ENCODE data around the gene F2RL1. TPM values are rescaled to one million over a fixed set of nuclear protein-coding genes. Genes with fewer than 3 reads are reported as not detected.
A peak's percentile ranks its signal among the peaks of the same experiment; 100 is the strongest.

F2RL1 gene
- total and polyA plus RNA-seq, 4 donors: 3.8 to 19.2 (median 5.4) TPM

GRCh38 chr5:76831110-76831452, 12.3 kb downstream of the F2RL1 start:
- WGBS, 2 donors: 31 to 51% methylated on average over 2 of the region's 2 CpGs
- no peaks in the 10 kb centered on the region for H3K9me3 ChIP-seq (ENCODE audit: control insufficient read depth in 4 of 4, insufficient read depth in 3 of 4, low read length in 3 of 4)
- H3K27me3 ChIP-seq (ENCODE audit: control insufficient read depth in 3 of 3, insufficient read depth in 3 of 3, low read length in 2 of 3): no peaks in the 10 kb centered on the region
- H3K4me1 ChIP-seq (ENCODE audit: control insufficient read depth in 5 of 5, insufficient read depth in 5 of 5, low read length in 5 of 5): peaks cover 0 to 2% (median 0%) of the 10 kb centered on the region in 5 donors
- no peak for TF ChIP-seq CTCF (IDR thresholded peaks at IDR 0.05; ENCODE audit: control extremely low read depth, extremely low read depth)
- no peak overlapping the region for H3K4me3 ChIP-seq
- H3K27ac ChIP-seq (ENCODE audit: low read depth in 1 of 2, low read length in 1 of 2): no peak overlapping the region
- H3K36me3 ChIP-seq (ENCODE audit: control insufficient read depth in 4 of 4, insufficient read depth in 4 of 4, low read length in 4 of 4): no peaks in the 10 kb centered on the region
- peak in 1 of 3 donors; percentile 15 for DNase-seq
- no peak overlapping the region for H3K9ac ChIP-seq (ENCODE audit: insufficient read depth in 1 of 2, low read length in 2 of 2)
- no peak for ATAC-seq (ENCODE audit: insufficient read depth, low FRiP score)

GRCh38 chr5:76836181-76836580, 17.4 kb downstream of the F2RL1 start:
- Histone ChIP-seq H3K36me3 (ENCODE audit: control insufficient read depth in 4 of 4, insufficient read depth in 4 of 4, low read length in 4 of 4) (no peaks in the 10 kb centered on the region), H3K27ac (ENCODE audit: low read depth in 1 of 2, low read length in 1 of 2) (no peak overlapping the region), H3K9ac (ENCODE audit: insufficient read depth in 1 of 2, low read length in 2 of 2) (no peak overlapping the region), H3K27me3 (ENCODE audit: control insufficient read depth in 3 of 3, insufficient read depth in 3 of 3, low read length in 2 of 3) (no peaks in the 10 kb centered on the region), H3K9me3 (ENCODE audit: control insufficient read depth in 4 of 4, insufficient read depth in 3 of 4, low read length in 3 of 4) (no peaks in the 10 kb centered on the region), H3K4me1 (ENCODE audit: control insufficient read depth in 5 of 5, insufficient read depth in 5 of 5, low read length in 5 of 5) (peaks cover 0 to under 1% (median 0%) of the 10 kb centered on the region in 5 donors), H3K4me3 (no peak overlapping the region)
- ATAC-seq (ENCODE audit: insufficient read depth, low FRiP score): no peak
- DNase-seq: no peak
- 89 to 92% methylated on average over 2 of the region's 2 CpGs for WGBS, 2 donors
- TF ChIP-seq CTCF (IDR thresholded peaks at IDR 0.05; ENCODE audit: control extremely low read depth, extremely low read depth): no peak

- Histone ChIP-seq H3K9ac (ENCODE audit: insufficient read depth in 1 of 2, low read length in 2 of 2) (no peak overlapping the region), H3K4me1 (ENCODE audit: control insufficient read depth in 5 of 5, insufficient read depth in 5 of 5, low read length in 5 of 5) (no peaks in the 10 kb centered on the region), H3K27ac (ENCODE audit: low read depth in 1 of 2, low read length in 1 of 2) (no peak overlapping the region), H3K36me3 (ENCODE audit: control insufficient read depth in 4 of 4, insufficient read depth in 4 of 4, low read length in 4 of 4) (no peaks in the 10 kb centered on the region), H3K4me3 (no peak overlapping the region), H3K9me3 (ENCODE audit: control insufficient read depth in 4 of 4, insufficient read depth in 3 of 4, low read length in 3 of 4) (no peaks in the 10 kb centered on the region), H3K27me3 (ENCODE audit: control insufficient read depth in 3 of 3, insufficient read depth in 3 of 3, low read length in 2 of 3) (no peaks in the 10 kb centered on the region)
- DNase-seq (no peak), ATAC-seq (ENCODE audit: insufficient read depth, low FRiP score) (no peak)
- WGBS, 2 donors: 91 to 95% methylated on average over 4 of the region's 4 CpGs
- no peak for TF ChIP-seq CTCF (IDR thresholded peaks at IDR 0.05; ENCODE audit: control extremely low read depth, extremely low read depth)
These were observed 17.8 kb downstream of the F2RL1 start for GRCh38 chr5:76836585-76836984.
